Hepatocyte (in vitro differentiated cells): ENCODE measurements around the gene SNX21.

ENCODE experiments used
- CTCF ChIP-seq: fragments of 200-600 bp; sonication (generic); IDR thresholded peaks from 2 replicates; pipeline ENCODE4 v1.5.1; 2016; ENCODE audit warnings: antibody characterized with exemption, mild to moderate bottlenecking; ENCODE audit not compliant: poor library complexity
- EZH2 ChIP-seq: fragments of 200-600 bp; sonication (generic); IDR thresholded peaks from 2 replicates; pipeline ENCODE4 v1.6.1; 2016; ENCODE audit warnings: antibody characterized with exemption, mild to moderate bottlenecking, borderline replicate concordance
- EZH2phosphoT487 ChIP-seq: fragments of 200-600 bp; sonication (generic); IDR thresholded peaks from one replicate; pipeline ENCODE4 v1.6.1; 2018; ENCODE audit warnings: antibody characterized with exemption, mild to moderate bottlenecking, low read depth, moderate library complexity; ENCODE audit not compliant: unreplicated experiment, severe bottlenecking

- no peak for TF ChIP-seq CTCF
- no peak for TF ChIP-seq EZH2
- no peak for TF ChIP-seq EZH2phosphoT487
Measured at GRCh38 chr20:45886590-45887345, 53.2 kb downstream of the SNX21 start.
